ENCODE results near the gene CTSH.
A peak's percentile ranks its signal among the peaks of the same experiment; 100 is the strongest.

CTSH gene, protein sequence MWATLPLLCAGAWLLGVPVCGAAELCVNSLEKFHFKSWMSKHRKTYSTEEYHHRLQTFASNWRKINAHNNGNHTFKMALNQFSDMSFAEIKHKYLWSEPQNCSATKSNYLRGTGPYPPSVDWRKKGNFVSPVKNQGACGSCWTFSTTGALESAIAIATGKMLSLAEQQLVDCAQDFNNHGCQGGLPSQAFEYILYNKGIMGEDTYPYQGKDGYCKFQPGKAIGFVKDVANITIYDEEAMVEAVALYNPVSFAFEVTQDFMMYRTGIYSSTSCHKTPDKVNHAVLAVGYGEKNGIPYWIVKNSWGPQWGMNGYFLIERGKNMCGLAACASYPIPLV

DNA sequence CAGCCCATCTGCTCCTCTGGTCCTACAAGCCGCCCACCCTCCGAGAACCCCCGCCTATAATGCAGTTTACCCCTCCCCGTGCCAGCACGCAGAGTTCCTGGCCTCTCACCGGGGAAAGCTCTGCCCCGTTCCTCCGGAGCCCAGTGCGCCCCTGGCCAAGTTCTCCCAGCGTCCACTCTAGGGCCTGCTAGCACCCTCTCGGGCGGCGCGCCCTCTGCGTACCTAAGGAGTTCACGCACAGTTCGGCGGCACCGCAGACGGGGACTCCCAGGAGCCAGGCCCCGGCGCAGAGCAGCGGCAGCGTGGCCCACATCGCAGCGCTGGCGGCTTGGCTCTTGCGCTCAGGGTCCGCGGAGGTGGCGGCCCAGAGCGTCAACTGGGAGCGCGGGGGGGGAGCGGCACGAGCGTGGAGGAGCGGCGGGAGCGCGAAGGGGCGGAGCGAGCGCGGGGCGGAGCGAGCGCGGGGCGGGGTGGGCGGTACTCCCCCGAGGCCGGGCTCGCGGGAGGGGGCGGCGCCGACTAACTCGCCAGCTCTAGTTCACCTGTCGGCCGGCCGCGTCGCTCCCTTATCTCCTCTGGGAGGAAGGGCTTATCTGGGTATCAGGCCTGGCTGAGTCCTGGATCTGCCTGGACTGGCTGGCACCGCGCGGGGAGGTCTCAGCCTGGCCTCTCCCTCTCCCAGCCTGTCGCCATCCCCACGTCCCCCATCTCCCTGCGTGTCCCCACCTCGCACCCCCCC is at the start of gene CTSH:
TSS of gene CTSH (minus strand) at position 378 of the 739 bp plus-strand sequence. CDS start at position 313, 65 bp downstream.
- no peak for DNase-seq (ENCODE audit: low read depth)

DNA sequence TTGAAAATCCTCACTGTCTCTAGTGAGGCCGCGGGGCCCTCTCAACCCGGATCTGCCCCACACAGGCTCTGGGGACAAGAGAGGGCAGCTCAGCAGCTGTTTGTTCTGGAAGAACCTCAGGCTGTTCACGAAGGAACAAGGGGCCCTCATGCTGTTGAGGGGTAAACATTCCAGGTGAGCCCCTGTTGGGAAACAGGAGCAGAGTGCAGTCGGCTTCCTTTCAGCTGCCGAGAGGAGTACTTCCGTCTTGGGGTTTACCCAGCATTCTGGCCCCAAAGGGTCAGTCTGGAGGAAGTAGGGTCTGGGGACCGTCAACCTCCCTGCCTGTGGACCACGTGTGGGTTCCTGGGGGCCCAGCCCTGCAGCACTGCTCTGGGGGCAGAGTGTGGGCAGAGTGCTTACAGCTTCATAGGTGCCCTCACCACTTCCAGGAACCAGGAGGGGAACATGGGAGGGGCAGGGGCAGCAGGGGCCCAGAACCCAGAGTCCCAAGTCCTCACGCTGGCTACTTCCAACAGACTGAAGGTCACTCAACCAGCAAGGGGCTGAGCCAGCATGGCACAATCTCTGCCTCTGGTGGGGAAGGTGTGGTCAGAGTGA is 49.2 kb upstream of the CTSH start:
- no peak for DNase-seq (ENCODE audit: low read depth)

DNA sequence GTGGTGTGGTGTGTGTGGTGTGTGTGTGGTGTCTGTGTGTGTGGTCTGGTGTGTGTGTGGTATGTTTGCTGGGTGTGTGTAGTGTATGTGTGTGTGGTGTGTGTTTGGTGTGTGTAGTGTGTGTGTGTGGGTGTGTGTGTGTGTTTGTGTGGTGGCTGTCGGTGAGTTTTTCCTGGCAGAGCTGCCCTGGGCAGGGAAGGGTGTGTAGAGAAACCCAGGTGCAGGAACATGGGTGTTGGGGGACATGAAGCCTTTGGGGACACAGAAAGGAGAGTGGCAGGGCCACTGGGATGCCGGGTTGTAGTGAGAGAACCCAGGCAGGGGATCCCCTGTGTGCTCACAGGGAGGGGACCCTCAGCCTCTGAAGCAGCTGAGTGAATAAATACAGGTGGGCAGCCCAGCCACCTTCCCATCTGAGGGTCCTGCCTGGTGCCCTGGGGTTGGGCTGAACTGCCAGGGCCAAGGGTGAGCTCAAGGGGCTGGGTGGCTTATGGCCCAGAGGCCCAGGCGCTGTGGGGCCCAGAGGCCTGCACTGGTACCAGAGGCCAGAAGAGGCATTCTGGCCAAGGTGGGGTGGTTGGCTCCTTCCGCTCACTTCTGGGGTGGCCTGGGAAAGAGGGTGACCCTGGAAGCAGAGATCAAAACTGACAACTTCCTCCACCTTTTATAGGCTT is 48.5 kb upstream of the CTSH start:
- no peak for DNase-seq (ENCODE audit: low read depth)

DNA sequence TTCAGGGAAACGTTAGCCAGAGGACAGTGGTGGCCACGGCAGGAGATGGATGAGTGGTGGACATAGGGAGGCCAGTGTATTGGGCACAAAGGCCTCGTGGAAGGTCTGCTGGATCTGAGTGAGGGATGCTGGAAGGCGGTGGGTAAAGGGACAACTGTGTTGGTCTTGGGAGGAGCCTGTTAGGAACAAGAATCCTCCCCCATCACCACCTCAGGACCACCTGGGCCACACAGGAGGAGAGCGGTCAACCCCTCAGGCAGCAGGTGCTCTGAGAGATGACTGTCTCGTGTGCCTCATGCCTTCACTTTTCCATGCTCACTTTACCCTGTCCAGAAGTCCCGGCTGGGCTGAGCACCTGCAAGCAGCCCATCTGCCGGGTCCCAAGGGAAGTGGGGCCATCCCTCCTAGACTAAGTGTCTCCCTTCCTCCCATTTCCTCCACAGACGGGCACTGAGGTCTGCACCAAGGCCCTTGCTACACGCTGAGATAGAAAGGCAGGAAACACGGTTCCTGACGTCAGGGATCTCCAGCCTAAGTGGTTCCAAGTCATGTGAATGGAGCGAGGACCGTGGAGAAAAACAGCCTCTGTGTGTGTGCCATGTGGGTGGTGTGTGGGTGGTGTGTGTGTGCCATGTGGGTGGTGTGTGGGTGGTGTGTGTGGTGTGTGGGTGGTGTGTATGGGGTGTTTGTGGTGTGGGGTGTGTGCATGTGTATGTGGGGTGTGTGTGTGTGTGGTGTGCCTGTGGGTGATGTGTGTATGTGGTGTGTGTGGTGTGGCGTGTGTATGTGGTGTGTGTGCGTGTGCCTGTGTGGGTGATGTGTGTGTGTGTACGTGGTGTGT is 47.8 kb upstream of the CTSH start:
- no peak for DNase-seq (ENCODE audit: low read depth)

DNA sequence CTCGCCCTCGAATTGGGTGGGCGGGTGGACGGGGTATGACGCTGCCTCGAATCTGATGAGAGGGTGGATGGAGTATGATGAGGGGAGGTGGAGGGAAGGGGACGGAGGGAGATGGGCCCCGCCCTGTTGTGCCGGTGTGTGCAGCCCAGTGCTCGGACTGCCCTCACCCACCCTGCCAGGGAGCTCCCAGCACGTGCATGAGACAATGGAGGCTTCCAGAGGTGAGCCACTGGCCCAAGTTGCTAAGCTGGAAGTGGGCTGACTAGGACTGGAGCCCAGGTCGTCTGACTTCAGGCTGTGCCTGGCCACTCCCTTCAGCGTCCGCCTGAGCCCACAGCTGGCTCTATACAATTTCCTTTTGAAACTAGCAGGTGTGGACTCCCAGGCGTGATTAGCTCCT is 47.0 kb upstream of the CTSH start:
- DNase-seq (ENCODE audit: low read depth), result no peak

DNA sequence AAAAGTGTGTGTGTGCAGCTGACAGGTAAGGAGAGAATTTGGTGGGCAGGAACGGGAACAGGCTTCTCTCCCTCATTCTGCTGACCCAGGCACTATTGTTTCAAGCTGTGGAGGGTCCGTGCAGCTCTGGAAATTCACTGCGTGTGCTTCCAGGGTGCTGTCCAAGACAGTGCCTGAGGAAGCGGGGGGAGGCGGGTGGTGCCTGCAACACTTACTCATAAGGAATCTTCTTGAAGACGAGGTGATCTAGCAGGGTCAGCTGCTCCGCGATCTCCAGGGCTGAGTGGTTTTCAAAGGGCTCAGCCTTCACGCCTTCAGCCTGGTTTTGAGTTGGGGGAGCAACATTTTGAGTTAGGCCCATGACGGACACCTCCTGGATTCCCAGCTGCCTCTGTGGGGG is 46.6 kb upstream of the CTSH start:
- DNase-seq (ENCODE audit: low read depth), result no peak

DNA sequence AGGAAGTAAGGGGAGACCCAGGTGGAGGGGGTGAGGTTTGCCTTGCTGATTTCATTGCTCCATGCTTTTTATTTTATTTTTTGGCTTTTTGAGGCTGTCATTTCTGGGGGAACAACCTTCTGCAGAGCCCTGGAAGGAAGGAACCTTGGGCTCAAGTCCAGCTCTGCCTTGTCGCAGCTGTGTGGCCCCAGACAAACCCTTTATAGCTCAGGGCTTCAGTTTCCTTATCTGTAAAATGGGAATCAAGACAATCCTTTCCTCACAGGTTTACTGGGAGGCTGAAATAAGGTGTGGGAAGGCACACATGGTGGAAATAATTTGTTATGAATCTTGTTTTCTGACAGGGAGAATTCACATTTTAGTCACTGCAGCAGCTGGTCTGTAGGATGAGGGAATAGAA is 45.4 kb upstream of the CTSH start:
- DNase-seq (ENCODE audit: low read depth), result no peak

DNA sequence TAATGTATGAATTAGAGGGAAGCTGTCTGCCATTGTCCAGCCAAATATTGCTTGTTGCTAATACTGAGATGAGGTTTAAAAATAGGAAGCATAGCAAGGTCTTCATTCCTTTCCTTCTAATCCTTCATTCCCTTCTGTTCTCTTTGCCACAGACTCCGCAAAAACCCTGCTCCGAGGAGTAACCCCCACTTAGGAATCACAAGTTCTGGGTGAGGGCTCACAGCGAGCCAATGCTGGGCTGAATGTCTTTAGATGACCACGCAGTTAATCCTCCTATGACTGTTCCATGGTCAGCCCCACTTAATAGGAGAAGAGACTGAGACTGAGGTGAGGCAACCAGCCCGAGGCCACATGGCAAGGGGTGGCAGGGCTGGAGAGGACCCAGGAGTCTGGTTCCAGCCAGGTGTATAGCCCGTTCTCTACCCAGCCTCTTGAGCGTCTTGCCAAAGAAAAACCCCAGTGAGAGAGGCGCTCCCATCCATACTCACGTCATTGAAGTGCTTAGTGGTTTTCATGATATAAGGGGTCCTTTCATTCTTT is 44.9 kb upstream of the CTSH start:
- no peak for DNase-seq (ENCODE audit: low read depth)

DNA sequence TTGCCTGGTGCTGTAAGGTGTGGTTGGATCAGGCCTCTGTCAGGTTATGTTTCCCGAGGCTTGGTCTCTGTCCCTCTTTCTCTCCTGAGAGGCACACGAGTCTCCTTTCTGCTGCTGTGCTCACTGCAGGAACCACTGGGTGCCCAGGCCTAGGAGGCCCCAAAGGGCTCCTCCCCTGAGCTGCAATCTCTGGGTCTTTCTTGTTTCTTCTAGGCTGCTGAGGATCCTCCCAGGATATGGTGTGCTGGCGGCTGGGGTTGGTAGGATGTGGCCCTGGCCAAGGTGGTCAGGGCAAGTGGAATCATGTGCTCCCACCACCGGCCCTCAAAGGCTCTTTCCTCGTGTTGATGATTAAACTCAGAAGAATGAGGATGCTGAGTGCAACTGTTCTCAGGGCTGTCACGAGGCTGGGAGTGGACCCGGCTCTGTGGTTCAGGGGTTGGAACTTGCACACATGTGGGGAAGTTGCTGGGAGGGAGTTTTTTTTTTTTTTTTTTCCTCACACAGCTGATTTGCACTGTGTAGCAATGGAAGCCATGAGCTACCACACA is 43.6 kb upstream of the CTSH start:
- DNase-seq (ENCODE audit: low read depth), result peak; percentile 87

DNA sequence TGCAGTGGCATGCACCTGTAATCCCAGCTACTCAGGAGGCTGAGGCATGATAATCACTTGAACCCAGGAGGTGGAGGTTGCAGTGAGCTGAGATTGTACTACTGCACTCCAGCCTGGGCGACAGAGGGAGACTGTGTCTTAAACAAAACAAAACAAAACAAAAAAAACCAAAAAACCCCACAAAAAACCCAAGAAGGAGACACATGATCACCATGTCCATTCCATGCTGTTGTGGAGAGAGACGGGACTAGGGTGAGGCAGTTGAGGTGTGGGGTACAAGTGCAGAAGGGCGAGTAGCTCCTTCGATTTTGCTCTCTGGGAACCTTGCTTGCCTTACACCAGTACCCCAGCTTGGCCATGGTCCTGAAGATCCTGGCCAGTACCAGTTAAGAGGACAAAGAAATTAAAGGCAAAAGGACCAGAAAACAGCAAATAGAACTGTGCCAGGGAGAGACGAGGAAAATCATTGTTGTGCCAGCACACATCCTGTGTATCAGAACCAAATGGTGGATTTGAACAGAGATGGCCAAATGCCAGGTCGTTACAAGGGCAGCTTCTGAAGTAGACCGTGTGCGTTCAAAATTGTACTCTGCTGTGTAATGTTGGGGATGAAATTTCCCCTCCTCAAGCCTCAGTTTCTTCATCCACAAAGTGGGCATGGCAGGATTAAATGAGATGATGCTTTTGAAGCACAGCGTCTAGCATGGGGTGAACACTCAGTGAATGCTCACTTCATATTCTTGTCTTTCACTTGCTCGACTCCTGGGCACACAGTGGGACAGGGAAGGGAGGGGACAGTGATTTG is 42.9 kb upstream of the CTSH start:
- no peak for DNase-seq (ENCODE audit: low read depth)

DNA sequence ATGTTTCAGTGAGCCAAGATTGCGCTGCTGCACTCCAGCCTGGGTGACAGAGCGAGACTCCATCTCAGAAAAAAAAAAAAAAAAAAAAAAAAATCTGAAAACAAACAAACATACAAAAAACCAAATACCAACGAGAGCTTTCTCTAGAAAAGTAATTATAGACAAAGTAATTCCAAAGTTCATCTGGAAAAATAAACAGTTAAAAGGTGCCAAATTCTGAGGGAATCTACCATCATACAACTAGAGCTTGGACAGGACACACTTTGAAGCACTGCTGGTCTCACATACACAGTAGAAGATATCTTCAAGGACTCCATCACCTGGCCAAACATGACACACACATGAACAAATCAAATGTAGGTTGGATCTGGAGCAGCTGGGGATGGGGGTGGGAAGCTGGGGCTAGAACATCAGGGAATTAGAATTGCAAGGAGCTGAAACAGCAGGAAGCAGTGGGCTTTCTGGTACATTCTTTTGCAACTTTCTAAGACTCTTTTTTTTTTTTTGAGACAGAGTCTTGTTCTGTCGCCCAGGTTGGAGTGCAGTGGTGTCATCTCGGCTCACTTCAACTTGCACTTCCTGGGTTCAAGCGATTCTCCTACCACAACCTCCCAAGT is 41.1 kb upstream of the CTSH start:
- no peak for DNase-seq (ENCODE audit: low read depth)

DNA sequence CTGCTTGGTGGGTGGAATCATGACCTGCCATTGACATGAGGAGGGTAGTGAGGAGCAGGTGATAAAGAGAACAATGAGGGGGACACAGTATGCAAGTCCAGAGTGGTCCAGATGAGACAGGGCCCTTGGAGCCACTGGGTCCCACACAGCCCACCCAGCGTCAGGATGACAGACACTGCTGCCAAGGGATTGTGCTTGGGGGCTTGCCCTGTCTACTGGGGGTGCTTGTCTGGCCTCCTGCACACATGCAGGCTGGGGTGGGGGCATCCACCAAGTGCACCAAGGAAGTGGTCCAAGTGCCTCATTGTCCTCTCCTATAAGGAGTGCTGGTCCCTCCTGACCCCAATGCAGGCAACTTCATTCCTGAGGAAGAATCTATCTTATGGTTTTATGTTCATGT is 39.2 kb upstream of the CTSH start:
- DNase-seq (ENCODE audit: low read depth), result no peak

DNA sequence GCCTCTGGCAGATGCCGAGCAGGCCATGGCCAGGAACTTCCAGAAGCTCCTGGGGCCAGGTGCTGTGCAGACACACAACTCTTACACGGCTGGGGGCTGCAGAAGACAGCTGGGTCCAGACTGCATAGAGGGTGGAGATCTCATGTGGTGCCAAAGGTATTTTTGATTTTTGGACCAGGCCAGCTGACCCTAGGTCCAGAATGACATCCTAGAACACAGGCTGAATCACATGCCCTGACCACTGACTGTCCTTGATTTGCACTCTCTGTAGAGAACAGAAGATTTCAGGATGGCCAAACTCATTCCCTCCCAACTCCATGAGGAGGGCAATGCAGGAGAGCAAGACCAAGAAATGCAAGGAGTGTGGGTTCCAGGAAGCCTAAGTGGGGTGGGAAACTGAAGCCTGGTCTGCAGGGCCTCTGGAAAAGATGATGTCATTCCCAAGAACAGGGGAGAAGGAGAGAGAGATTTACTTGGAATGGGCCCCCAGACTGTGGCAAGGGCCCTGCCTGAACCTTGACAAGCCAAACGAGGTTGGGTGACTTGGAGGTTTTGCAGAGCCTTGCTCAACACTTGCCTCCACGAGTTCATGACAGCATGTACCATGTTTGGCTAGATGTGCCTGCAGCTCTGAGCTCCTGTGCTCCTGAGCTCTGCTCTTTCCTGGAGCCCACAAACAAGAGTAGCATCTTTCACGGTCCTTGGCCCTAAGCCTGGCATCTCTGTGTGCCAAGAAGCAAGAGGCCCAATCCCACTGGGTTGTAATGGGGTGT is 38.5 kb upstream of the CTSH start:
- DNase-seq (ENCODE audit: low read depth), result no peak

DNA sequence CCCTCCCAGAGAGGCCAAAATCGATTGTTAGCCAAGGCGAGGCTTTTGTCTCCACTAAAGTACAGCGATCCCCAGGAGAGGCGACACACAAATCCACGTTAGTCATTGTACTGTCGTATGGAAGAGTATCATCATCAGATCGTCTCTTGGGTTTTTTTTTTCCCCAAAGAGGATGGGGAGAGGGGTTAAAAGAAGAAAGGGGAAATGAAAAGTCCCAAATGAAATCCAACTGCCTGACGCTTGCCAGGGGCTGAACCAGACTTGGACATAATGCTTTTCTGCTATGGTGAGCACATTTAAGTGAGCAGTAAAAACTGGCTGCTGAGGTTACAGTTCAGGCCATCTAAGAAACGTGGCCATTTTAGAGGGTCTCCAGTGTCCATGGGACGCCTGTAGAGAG is 37.9 kb upstream of the CTSH start:
- DNase-seq (ENCODE audit: low read depth), result no peak

DNA sequence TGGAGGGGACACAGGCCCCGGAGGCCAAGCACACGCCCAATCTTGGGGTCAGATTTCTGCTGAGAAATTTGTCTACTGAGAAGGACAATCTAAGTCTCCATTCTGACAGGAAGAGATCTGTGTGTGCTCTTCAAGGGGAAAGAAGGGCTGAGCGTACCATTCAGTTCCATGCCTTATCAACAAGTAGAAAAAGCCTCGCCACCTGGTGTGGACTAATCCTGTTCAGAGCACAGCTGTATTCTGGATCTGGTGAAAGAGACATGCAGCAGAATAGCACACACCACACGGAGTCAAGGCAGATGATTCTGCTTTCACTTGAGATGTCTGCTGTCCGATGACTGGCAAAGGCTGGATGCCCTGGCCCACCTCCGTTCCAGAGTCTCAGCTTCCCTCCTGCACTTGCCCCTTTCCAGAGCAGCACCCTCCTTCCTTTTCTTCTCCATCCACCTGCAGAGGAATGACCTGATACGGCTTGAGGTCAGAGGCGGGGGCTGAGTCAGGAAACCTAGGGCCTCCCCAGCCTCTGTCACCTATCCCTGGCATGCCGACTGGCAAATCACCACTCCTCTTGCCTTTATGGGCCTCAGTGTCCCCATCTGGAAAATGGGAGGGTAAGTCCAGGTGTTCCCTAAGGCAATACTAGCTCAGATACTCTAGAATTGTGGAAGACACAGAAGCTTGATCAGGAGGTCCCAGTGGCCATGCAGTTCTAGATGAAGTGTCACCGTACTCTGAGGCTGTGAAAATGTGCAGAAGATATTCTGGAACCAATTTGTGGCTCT is 36.9 kb upstream of the CTSH start:
- DNase-seq (ENCODE audit: low read depth), result no peak

DNA sequence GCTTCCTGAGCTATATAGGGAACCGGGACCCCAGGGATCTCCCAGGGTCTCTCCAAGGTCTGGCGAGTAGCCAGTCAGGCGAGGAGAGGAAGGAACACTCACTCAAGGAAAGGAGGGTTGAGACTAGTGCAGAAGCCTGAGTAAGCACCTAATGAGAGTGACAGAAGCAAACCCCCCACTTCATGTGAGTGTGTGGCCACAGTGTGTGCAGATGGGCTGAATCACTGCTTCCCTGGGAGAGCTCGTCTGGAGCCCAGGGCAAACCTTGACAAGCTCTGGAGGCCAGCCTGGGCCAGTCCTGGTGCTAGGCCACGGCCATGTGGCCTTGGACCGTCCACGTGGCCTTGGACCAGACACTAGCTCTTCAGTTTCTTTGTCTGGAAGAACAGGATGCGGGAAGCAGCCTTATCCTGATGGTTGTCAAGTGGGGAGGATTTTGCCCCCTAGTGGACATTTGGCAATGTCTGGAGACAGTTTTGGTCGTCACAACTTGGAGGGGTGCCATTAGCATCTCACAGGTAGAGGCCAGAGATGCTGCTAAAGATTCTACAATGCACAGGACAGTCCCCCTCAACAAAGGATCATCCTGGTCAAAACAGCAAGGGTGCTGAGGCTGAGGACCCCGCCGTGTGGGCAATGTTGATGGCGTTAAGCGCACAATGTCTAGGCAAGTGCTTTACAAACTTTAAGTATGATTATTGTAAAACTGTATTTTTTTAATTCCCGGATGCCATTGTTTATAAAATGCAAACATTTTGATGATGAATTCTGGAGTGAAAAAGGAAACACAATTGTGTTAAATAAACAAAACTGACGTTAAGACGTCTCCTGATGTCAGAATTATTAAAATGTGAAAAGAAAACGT is 34.8 kb upstream of the CTSH start:
- peak; percentile 65 for DNase-seq (ENCODE audit: low read depth)

DNA sequence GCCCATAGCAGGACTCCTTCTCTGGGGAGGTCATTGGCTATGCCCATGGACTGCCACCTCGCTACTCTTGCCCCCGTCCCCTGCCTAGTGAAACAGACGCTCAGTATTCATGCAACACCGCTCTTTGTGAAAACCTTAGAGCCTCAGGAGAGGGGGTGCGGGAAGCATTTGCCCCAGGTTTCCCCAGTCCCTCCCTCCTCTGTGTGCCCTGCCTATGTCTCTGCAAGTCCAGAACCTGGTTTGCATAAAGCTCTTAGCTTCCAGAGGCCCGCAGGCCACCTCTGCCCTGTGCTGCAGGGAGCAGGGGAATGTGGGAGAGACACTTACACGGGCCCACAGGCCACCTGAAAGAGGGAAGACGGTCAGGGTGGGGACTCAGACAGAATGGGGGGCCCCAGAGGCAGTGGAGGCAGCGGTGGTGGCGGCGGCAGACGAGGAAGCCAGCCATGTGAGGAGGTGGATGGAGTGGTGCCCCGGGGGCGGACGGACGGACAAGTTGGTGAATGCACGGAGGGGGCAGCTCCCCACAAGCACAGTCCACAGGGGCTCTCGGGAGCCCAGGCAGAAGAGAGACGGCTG is 33.8 kb upstream of the CTSH start:
- DNase-seq (ENCODE audit: low read depth), result no peak

Data from fibroblast of the conjunctiva (primary cell).